H9 (cell line): ENCODE measurements around the gene SFTPA2. TPM values are rescaled to one million over a fixed set of nuclear protein-coding genes. Genes with fewer than 3 reads are reported as not detected.

Source experiments
- DNase-seq: peaks from one replicate; pipeline ENCODE4 v3.0.0-alpha.2; 2017
- H2AFZ ChIP-seq: one replicate; pipeline ENCODE4 v1.6.1; 2013; ENCODE audit warnings: mild to moderate bottlenecking, low read length, control low read depth, moderate library complexity
- H2AK5ac ChIP-seq: 2 replicates; pipeline ENCODE4 v1.6.1; 2013; ENCODE audit warnings: low read length, control low read depth, mixed read lengths; ENCODE audit not compliant: insufficient read length
- H2BK120ac ChIP-seq: one replicate; pipeline ENCODE4 v1.6.1; 2013; ENCODE audit warnings: low read depth, mild to moderate bottlenecking, low read length, control low read depth, inconsistent platforms; ENCODE audit not compliant: poor library complexity, severe bottlenecking
- H2BK12ac ChIP-seq: 2 replicates; pipeline ENCODE4 v1.6.1; 2013; ENCODE audit warnings: low read length, control low read depth, mixed read lengths, low read depth; ENCODE audit not compliant: insufficient read length
- H2BK15ac ChIP-seq: 2 replicates; pipeline ENCODE4 v1.6.1; 2013; ENCODE audit warnings: low read depth, low read length, control low read depth
- H2BK20ac ChIP-seq: one replicate; pipeline ENCODE4 v1.6.1; 2013; ENCODE audit warnings: low read depth, mild to moderate bottlenecking, low read length, control low read depth, inconsistent platforms; ENCODE audit not compliant: poor library complexity, severe bottlenecking
- H2BK5ac ChIP-seq: 2 replicates; pipeline ENCODE4 v1.6.1; 2013; ENCODE audit warnings: low read length, control low read depth, mixed read lengths; ENCODE audit not compliant: insufficient read length
- H3K14ac ChIP-seq: 2 replicates; pipeline ENCODE4 v1.6.1; 2013; ENCODE audit warnings: low read length, control low read depth; ENCODE audit not compliant: insufficient read depth
- H3K18ac ChIP-seq: 2 replicates; pipeline ENCODE4 v1.6.1; 2013; ENCODE audit warnings: low read depth, mild to moderate bottlenecking, mixed read lengths, low read length, control low read depth; ENCODE audit not compliant: insufficient read length
- H3K23ac ChIP-seq: 2 replicates; pipeline ENCODE4 v1.6.1; 2013; ENCODE audit warnings: low read length, control low read depth, mixed read lengths, low read depth; ENCODE audit not compliant: insufficient read length
- H3K23me2 ChIP-seq: 2 replicates; pipeline ENCODE4 v1.6.1; 2013; ENCODE audit warnings: low read depth, mild to moderate bottlenecking, mixed read lengths, low read length, control low read depth; ENCODE audit not compliant: insufficient read length, poor library complexity, severe bottlenecking
- H3K27ac ChIP-seq: 2 replicates; pipeline ENCODE4 v1.5.1; 2013; ENCODE audit warnings: low read length, control low read depth, mixed read lengths, low read depth; ENCODE audit not compliant: insufficient read length
- H3K27me3 ChIP-seq: 2 replicates; pipeline ENCODE4 v1.6.1; 2013; ENCODE audit warnings: low read length, control low read depth, inconsistent platforms; ENCODE audit not compliant: insufficient read depth
- H3K4ac ChIP-seq: 2 replicates; pipeline ENCODE4 v1.6.1; 2013; ENCODE audit warnings: low read depth, mild to moderate bottlenecking, control low read depth, inconsistent platforms, low read length, moderate library complexity
- H3K4me1 ChIP-seq: 2 replicates; pipeline ENCODE4 v1.6.1; 2013; ENCODE audit warnings: low read length, control low read depth, inconsistent platforms; ENCODE audit not compliant: insufficient read depth
- H3K4me2 ChIP-seq: 2 replicates; pipeline ENCODE4 v1.6.1; 2013; ENCODE audit warnings: low read length, control low read depth, mixed read lengths; ENCODE audit not compliant: insufficient read length, insufficient read depth
- H3K56ac ChIP-seq: 2 replicates; pipeline ENCODE4 v1.6.1; 2013; ENCODE audit warnings: low read depth, mild to moderate bottlenecking, mixed read lengths, low read length, control low read depth; ENCODE audit not compliant: insufficient read length
- H3K79me1 ChIP-seq: 2 replicates; pipeline ENCODE4 v1.6.1; 2013; ENCODE audit warnings: low read depth, mild to moderate bottlenecking, moderate library complexity, low read length, control low read depth, inconsistent platforms; ENCODE audit not compliant: insufficient read depth, poor library complexity, severe bottlenecking
- H3K79me2 ChIP-seq: 2 replicates; pipeline ENCODE4 v1.6.1; 2013; ENCODE audit warnings: low read length, control low read depth, inconsistent platforms; ENCODE audit not compliant: insufficient read depth
- H3K9ac ChIP-seq: 2 replicates; pipeline ENCODE4 v1.6.1; 2013; ENCODE audit warnings: low read length, control low read depth, mixed read lengths; ENCODE audit not compliant: insufficient read length; ENCODE audit errors: extremely low read depth
- H3K9me3 ChIP-seq: one replicate; pipeline ENCODE4 v1.6.1; 2013; ENCODE audit warnings: low read depth, low read length, inconsistent platforms; ENCODE audit not compliant: control insufficient read depth
- H3T11ph ChIP-seq: one replicate; pipeline ENCODE4 v1.6.1; 2013; ENCODE audit warnings: mild to moderate bottlenecking, low read length, control low read depth, inconsistent platforms
- H4K20me1 ChIP-seq: one replicate; pipeline ENCODE4 v1.6.1; 2013; ENCODE audit not compliant: control insufficient read depth, insufficient read length, insufficient read depth
- H4K5ac ChIP-seq: 2 replicates; pipeline ENCODE4 v1.6.1; 2013; ENCODE audit warnings: low read depth, mild to moderate bottlenecking, mixed read lengths, low read length, control low read depth; ENCODE audit not compliant: insufficient read length
- H4K8ac ChIP-seq: replicated peaks from 2 replicates; pipeline ENCODE4 v1.6.1; 2013; ENCODE audit warnings: low read length, control low read depth, mixed read lengths, low read depth; ENCODE audit not compliant: insufficient read length
- H4K91ac ChIP-seq: 2 replicates; pipeline ENCODE4 v1.6.1; 2013; ENCODE audit warnings: low read depth, mild to moderate bottlenecking, moderate library complexity, mixed read lengths, low read length, control low read depth; ENCODE audit not compliant: insufficient read length
- H3K27ac Mint-ChIP-seq, 3 experiments: 2 replicates in 2 of 3; 3 replicates in 1 of 3; pipeline ENCODE4 v1.8.0; 2020 to 2021; ENCODE audit warnings: mixed read lengths in 3 of 3, mild to moderate bottlenecking in 1 of 3, moderate library complexity in 1 of 3
- H3K27me3 Mint-ChIP-seq: 2 replicates; pipeline ENCODE4 v1.8.0; 2021; ENCODE audit warnings: low read depth, mild to moderate bottlenecking, moderate library complexity, mixed read lengths
- H3K36me3 Mint-ChIP-seq, 3 experiments: 2 replicates in 2 of 3; 3 replicates in 1 of 3; pipeline ENCODE4 v1.8.0; 2020 to 2021; ENCODE audit warnings: low read depth in 3 of 3, mixed read lengths in 3 of 3; ENCODE audit not compliant: insufficient read depth in 1 of 3
- H3K4me1 Mint-ChIP-seq, 2 experiments: 2 replicates each; pipeline ENCODE4 v1.8.0; 2020; ENCODE audit warnings: mixed read lengths in 2 of 2
- H3K4me3 Mint-ChIP-seq, 2 experiments: 2 replicates in 1 of 2; 3 replicates in 1 of 2; pipeline ENCODE4 v1.8.0; 2020 to 2021; ENCODE audit warnings: mild to moderate bottlenecking in 2 of 2, mixed read lengths in 2 of 2, moderate library complexity in 1 of 2
- H3K9me3 Mint-ChIP-seq, 2 experiments: 2 replicates in 1 of 2; 3 replicates in 1 of 2; pipeline ENCODE4 v1.8.0; 2020; ENCODE audit warnings: mild to moderate bottlenecking in 2 of 2, mixed read lengths in 2 of 2, moderate library complexity in 1 of 2
- WGBS: extraction: QIAGEN DNeasy Blood & Tissue Kit; methylation state at CpG from one replicate; pipeline ENCODE4 v1.1.7; 2013; ENCODE audit warnings: missing lambda C conversion rate, low lambda C conversion rate, mixed read lengths; ENCODE audit not compliant: insufficient read length; ENCODE audit errors: extremely low coverage; 5-methylcytosine and 5-hydroxymethylcytosine counted together
- total RNA-seq: library from RNA; stranded (reverse); gene quantifications from 2 replicates; pipeline ENCODE4 v1.2.1, GENCODE V29; 2021
- TF ChIP-seq, protein P1 (sequence below): fragments of 200-600 bp; sonication (generic); conservative IDR thresholded peaks from 3 replicates; pipeline ENCODE4 v1.8.0; 2021; ENCODE audit warnings: antibody characterized with exemption, mild to moderate bottlenecking

The SFTPA2 gene
- total RNA-seq, 1 experiment from 2014 or later: not detected

DNA sequence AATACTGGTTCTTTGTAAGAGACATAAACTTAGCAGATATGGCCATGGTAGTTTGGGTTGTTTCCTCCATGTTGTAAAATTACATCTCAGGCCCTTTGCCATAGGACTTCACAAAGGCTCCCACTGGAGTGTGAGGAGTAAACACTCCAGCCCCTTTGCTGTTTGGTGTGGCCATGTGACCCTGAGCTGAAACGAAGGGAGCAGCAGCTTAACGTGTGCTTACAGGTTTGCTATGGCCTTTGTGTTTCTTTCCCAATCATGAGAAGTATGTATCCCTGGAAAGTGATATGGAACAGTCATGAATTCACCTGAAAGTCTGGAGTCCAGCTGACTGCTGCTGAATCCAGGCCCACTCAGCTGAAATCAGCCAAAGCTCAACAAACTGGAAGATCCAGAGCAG lies 26.7 kb upstream of the SFTPA2 start:
- no peak overlapping the region for H2BK15ac ChIP-seq

More for the DNA sequence above, 26.7 kb upstream of the SFTPA2 start:
- no peaks in the 10 kb centered on the region for H3K27me3 ChIP-seq
- no peak overlapping the region for H4K8ac ChIP-seq
- H2BK20ac ChIP-seq: no peak overlapping the region
- no peak overlapping the region for H2BK120ac ChIP-seq
- no peak overlapping the region for H3T11ph ChIP-seq
- H4K91ac ChIP-seq: no peak overlapping the region
- H3K18ac ChIP-seq: no peak overlapping the region
- H3K14ac ChIP-seq: no peak overlapping the region
- no peak overlapping the region for H3K9ac ChIP-seq
- H3K4me2 ChIP-seq: no peak overlapping the region
- TF ChIP-seq, protein P1, sequence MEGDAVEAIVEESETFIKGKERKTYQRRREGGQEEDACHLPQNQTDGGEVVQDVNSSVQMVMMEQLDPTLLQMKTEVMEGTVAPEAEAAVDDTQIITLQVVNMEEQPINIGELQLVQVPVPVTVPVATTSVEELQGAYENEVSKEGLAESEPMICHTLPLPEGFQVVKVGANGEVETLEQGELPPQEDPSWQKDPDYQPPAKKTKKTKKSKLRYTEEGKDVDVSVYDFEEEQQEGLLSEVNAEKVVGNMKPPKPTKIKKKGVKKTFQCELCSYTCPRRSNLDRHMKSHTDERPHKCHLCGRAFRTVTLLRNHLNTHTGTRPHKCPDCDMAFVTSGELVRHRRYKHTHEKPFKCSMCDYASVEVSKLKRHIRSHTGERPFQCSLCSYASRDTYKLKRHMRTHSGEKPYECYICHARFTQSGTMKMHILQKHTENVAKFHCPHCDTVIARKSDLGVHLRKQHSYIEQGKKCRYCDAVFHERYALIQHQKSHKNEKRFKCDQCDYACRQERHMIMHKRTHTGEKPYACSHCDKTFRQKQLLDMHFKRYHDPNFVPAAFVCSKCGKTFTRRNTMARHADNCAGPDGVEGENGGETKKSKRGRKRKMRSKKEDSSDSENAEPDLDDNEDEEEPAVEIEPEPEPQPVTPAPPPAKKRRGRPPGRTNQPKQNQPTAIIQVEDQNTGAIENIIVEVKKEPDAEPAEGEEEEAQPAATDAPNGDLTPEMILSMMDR: no peak
- H3K4me3 Mint-ChIP-seq: no peak overlapping the region
- H3K4me1 Mint-ChIP-seq: peaks cover 0 to 4% of the 10 kb centered on the region in 2 experiments; a peak in 1 of 4 replicates
- H3K27ac Mint-ChIP-seq: no peak overlapping the region
- H3K36me3 Mint-ChIP-seq: no peaks in the 10 kb centered on the region
- H3K4ac ChIP-seq: no peak overlapping the region
- DNase-seq: no peak
- H4K5ac ChIP-seq: no peak overlapping the region
- no CpG with 5 or more reads among the region's 2 CpGs for WGBS
- no peaks in the 10 kb centered on the region for H3K23me2 ChIP-seq
- H2AFZ ChIP-seq: no peak overlapping the region
- no peaks in the 10 kb centered on the region for H3K79me1 ChIP-seq
- no peak overlapping the region for H2BK5ac ChIP-seq
- no peak overlapping the region for H2BK12ac ChIP-seq
- no peaks in the 10 kb centered on the region for H4K20me1 ChIP-seq
- no peak overlapping the region for H3K23ac ChIP-seq
- no peaks in the 10 kb centered on the region for H3K4me1 ChIP-seq
- no peaks in the 10 kb centered on the region for H3K9me3 ChIP-seq
- no peaks in the 10 kb centered on the region; a peak in 1 of 5 replicates for H3K9me3 Mint-ChIP-seq
- H2AK5ac ChIP-seq: no peak overlapping the region
- H3K27ac ChIP-seq: no peak overlapping the region
- H3K56ac ChIP-seq: no peak overlapping the region
- H3K79me2 ChIP-seq: no peaks in the 10 kb centered on the region
- H3K27me3 Mint-ChIP-seq: peaks cover 34% of the 10 kb centered on the region
